PFSK-1 (cell line): ENCODE measurements around the gene NRSN2.

Experiments
- FOXP2 ChIP-seq: optimal IDR thresholded peaks from 2 replicates; pipeline ENCODE3; 2011; ENCODE audit warnings: borderline replicate concordance, control low read depth, inconsistent platforms; ENCODE audit not compliant: insufficient read depth; ENCODE audit errors: extremely low read length, extremely low read depth
- POLR2AphosphoS5 ChIP-seq: IDR thresholded peaks from 2 replicates; pipeline ENCODE4 v1.6.1; 2012; ENCODE audit warnings: low read depth, mild to moderate bottlenecking, control low read depth, low read length, moderate library complexity
- REST ChIP-seq, 2 experiments: IDR thresholded peaks; 2 replicates each; pipeline versions ENCODE4 v1.6.1 to v1.8.0; 2011 to 2012; ENCODE audit warnings: low read depth in 2 of 2, low read length in 2 of 2, control low read depth in 1 of 2, inconsistent platforms in 1 of 2, mild to moderate bottlenecking in 1 of 2, moderate library complexity in 1 of 2; ENCODE audit not compliant: insufficient read depth in 1 of 2
- TAF1 ChIP-seq: IDR thresholded peaks from 2 replicates; pipeline ENCODE4 v1.6.1; 2012; ENCODE audit warnings: low read length, control low read depth, borderline replicate concordance; ENCODE audit not compliant: insufficient read depth

DNA sequence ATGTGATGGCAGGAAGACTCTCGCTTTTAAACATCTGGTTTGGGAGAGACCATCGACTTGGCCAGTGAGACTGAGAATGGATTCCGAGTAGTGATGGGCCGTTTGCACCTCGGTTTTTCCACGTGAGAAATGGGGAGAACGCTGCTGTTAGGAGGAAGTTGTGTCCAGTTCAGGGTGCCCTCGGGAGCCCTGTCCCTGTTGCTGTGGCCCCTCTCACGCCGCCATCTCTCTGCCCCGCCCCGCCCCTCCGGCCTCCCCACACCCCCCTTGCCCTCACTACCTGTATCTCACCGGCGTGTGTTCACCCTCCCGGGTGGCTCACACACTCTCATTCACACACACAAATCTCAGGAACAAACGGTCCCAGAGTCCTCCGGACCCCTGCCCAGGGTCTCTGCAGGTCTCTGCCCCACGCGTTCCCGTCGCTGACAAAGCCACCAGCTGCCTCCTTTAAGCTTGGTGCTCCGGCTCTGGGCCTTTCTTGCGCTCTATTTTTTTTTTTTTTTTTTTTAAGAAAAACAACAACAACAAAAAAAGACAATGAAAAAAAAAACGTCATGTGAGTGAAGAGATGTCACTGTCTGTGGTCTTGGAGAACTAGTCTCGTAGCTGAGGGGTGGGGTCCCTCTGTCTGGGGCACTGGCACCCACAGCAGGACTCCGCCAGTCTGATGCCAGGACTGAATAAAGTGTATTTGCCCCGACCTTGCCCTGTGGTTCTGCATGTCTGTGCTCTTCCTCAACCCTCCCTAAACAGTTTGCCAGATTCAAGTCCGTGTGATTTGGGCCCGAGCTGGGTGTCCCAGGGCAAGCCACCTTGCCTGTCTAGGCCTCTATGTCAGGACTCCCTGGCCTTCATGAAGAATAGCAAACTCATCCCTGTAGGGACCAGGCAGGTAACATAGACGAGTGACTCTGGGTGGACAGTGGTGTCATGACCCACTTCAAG, 18.6 kb upstream of the NRSN2 start:
- no peak for TF ChIP-seq TAF1
- no peak for TF ChIP-seq POLR2AphosphoS5
- TF ChIP-seq REST (IDR thresholded peaks at IDR 0.05; ENCODE audit: insufficient read depth in 1 of 2, low read depth in 2 of 2, low read length in 2 of 2) = no peak
- no peak for TF ChIP-seq FOXP2
